GM12872 (cell line): ENCODE results near the gene SMAP2.

Experiments used
- TF ChIP-seq, protein P1 (sequence below): IDR thresholded peaks from 3 replicates; pipeline ENCODE4 v1.5.1; 2011; ENCODE audit warnings: low read depth, mild to moderate bottlenecking, low read length, moderate library complexity; ENCODE audit not compliant: insufficient read depth

Gene SMAP2

DNA sequence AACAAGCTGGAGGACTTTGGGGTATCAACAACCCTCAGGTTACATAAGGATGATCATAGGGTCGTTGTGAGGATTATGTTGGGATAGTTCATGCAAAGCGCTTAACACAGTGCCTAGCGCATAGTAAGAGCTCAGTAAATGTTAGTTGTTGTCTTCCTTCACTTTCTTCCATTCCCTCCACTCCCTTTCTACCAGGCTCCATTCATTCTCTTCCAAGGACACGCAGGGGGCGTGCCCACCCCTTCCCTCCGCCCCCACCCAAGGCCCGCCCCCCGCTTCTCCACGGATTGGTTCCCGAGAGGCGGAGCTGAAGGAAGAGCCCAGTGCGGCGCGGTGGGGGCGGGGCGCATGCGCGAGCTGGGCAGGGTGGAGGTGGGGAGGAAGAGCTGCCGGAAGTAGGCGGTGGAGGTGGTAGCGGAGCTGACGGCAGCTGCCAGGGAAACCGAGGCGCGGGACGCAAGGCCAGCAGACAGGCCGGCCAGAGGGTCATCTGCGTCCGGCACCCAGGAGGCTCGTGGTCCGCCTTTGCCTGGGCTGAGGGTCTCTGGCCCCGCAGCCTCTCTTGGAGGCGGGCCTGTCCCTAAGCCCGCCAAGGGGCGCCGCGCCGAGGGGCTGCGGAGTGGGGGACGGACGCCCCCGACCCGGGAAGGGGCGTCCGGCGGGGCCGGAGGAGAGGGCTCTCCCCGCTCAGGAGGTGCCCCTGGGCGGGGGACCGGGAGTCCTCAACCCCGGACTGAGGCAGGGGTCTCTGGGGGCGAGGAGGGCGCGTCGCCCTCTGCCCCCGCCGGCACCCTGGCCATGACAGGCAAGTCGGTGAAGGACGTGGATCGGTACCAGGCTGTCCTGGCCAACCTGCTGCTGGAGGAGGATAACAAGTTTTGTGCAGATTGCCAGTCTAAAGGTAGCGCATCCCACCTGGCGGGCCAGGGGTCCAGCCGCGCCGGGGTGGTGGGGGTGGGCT, at the start of gene SMAP2:
Gene SMAP2, plus strand, starts transcription at position 405 of the 961 bp plus-strand sequence. Its CDS starts 394 bp downstream, at position 799.
- TF ChIP-seq, protein P1, sequence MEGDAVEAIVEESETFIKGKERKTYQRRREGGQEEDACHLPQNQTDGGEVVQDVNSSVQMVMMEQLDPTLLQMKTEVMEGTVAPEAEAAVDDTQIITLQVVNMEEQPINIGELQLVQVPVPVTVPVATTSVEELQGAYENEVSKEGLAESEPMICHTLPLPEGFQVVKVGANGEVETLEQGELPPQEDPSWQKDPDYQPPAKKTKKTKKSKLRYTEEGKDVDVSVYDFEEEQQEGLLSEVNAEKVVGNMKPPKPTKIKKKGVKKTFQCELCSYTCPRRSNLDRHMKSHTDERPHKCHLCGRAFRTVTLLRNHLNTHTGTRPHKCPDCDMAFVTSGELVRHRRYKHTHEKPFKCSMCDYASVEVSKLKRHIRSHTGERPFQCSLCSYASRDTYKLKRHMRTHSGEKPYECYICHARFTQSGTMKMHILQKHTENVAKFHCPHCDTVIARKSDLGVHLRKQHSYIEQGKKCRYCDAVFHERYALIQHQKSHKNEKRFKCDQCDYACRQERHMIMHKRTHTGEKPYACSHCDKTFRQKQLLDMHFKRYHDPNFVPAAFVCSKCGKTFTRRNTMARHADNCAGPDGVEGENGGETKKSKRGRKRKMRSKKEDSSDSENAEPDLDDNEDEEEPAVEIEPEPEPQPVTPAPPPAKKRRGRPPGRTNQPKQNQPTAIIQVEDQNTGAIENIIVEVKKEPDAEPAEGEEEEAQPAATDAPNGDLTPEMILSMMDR, result no peak

DNA sequence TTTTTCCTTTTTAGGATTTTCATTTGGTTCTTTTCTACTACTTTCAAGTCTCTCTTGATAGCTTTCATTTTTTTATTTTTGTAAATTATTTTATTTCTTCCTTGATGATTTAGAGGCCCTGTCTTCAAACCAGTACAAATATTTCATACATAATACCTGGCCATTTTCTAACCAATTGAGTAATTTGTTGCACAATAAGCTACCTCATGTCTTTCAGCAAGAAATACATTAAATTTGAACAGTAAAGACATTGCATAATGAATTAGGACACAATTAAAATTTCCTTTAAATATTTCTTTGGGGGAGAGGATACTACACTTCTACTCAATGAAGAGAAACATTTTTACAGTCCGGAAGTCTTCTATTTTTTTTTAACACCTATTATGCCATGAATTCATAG, 40.8 kb upstream of the SMAP2 start:
- TF ChIP-seq, protein P1, result no peak

DNA sequence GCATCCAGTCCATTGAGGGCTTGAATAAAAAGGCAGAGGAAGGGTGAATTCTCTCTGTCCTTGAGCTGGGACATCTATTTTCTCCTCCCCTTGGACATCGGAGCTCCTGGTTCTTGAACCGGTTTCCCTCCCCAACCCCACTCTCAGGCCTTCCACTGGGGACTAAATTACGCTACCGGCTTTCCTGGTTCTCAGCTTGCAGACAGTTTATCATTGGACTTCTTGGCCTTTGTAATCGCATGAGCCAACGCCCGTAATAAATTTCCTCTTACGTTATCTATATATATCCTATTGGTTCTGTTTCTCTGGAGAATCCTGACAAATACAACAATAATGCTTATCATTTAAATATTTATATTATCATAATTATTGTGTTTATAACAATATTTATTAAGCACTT, 36.1 kb upstream of the SMAP2 start:
- TF ChIP-seq, protein P1, result no peak

DNA sequence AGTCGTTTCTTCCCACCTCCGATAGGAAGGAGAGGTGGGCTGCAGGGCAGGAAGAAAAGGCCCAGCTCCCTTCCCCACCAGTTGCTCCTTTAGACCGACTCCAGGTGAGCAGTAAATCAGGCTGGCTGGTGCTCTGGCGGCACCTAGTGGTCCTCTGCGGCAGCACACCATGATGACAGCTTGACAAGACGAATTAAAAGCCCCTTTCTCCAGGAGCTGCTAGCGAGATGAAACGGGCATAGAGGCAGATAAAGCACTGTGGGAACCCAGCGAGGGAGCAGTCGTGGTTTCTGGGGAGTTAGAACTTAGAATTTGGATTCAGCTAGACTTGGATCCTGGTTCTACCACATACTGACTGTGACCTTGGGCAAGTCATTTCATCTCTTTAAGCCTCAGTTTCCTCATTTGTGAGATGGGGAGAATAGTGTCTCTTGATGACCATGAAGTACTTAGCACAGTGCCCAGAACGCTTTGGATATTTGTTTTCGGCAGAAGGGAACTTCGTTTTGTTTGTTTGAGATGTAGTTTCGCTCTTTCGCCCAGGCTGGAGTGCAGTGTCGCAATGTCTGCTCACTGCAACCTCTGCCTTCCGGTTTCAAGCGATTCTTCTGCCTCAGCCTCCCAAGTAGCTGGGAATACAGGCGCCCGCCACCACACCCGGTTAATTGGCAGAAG, 34.6 kb upstream of the SMAP2 start:
- TF ChIP-seq, protein P1, result peak; percentile 99

DNA sequence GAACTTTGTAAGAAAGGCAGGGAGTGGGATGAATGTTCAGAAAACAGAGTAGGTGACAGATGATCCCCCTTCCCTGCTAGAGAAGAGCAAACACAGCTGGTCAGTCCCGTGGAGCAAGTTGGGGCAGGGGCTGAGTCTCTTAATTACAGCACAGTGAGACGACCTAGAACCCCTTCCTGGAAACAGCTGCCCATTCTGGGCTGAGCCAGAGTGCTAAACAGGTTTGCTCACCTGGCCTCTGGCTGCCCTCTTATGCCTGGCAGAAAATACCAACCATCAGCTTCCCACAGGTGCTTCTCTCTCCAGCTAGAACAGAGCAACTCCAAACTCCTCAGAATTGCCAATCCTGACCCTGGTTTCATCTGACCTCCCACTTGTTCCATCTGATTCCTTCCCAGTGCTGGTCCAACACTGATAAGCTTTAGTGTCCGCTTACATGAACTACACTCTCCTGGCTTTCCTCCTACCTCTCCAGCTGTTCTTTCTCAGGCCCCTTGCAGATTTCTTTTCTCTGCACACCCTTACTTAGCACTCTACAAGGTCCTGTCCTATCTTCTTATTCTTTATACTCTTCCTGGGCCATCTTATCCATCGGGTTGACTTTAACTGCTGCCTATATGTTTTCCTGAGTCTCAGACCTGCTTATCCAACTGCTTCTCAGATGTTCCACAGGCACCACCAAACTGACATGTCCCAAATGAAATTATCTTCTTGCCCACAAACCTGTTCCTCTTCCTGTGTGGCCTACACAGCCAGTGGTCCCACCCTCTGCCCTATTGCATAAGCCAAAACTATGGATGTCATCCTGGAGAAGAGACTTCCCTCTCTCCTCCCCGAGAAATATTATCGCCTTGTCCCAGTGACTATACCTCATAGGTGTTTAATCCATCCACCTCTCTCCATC, 33.9 kb upstream of the SMAP2 start:
- TF ChIP-seq, protein P1, result no peak

DNA sequence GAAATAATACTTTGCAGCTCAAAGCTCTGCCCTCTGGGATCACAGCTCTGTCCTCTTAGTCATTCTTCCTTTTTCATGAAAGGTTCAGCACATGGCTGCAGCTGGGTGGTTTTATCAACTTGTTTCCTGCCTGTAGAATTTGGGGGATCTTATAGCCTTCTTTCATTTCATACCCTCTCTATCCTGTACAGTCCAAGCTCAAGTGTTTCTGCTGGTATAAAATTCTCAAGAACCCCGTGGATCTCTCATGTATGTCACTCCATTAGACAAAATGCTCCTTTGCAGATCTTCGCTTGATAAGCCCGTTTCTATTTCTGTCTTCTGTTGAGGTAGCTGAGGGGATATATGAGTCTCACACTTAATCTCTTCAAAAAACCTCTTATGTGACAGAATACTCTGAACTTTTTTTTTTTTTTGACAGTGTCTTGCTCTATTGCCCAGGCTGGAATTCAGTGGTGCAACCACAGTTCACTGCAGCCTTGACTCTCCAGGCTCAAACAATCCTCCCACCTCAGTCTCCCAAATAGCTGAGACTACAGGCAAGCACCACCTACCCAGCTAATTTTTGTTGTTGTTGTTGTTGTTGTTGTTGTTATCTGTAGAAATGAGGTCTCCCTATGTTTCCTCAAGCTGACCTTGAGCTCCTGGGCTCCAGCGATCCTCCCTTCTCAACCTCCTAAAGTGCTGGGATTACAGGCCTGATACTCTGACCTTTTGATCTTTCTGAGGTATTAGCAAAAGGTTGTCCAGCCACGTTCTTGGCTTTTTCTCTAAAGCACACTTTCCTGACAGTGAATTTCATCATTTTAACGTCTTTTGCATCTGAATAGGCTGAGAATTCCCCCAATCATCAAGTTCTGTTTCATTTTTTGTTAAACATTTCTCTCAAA, 31.8 kb upstream of the SMAP2 start:
- TF ChIP-seq, protein P1, result no peak
